Measurements from ENCODE around the gene RIBC1. TPM values are rescaled to one million over a fixed set of nuclear protein-coding genes. Genes with fewer than 3 reads are reported as not detected.

RIBC1 gene
- total RNA-seq = 1.8 TPM

DNA sequence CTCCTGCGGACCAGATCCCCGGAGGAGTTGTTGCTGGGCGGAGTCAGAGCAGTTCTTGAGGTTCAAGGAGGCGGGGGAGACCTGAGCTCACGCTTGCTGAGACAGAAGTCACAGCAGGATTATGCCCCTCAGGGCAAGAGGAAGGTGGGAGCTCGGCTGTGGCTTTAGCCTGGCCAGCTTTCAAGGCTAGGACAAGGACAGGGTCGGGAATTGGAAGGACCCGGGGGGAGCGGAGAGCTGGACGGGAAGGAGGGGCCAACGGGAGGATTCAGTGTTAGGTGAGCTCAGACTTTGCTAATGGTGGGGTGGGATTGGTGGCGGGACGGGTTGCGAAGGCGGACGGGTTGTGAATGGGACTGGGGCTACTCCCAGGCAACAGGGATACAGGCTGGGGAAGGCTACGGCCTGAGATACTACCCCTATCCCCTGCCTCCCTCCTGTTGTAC is at the start of gene RIBC1:
TSS of gene RIBC1 (plus strand) at position 13 of the 446 bp plus-strand sequence. CDS start 3,404 bp downstream, outside the sequence.

DNA sequence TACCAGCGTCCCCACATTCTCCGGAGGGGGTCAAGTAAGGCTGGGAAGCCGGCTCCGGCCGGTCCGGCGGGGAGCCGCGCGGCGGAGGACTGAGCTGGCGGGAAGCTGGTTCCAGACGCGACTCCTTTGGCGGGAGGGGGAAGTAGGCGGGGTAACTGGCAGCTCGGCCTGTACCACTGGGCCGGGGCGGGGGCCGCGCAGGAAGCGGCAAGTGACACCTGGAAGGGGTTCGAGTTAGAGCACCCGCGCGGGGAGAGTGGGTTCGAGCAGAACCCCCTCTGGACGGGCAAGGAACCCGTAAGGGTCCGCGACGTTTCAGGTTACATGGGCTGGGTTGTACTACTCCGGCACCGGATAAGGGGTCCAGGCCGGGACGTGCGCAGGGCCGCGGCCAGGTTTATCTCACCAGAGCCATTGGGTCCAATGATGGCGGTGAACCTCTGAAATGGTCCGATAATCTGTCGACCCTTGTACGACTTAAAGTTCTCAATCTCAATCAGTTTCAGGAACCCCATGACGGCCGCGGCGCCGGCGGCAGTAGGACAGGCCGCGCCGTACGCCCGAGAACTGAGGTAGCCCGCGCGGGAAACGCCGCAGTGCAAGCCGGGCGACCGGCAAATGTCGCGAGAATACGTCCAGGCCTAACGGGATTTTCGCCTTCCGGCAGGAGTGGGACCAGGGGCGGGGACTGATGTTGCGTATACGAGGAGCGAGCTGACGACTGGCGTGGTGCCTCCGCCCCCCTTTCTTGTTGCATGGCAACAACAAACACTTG is 400 bp upstream of the RIBC1 start, which contains the start of gene SMC1A:
TSS of gene SMC1A (minus strand) at position 569 of the 775 bp plus-strand sequence. CDS start at position 515, 54 bp downstream.

DNA sequence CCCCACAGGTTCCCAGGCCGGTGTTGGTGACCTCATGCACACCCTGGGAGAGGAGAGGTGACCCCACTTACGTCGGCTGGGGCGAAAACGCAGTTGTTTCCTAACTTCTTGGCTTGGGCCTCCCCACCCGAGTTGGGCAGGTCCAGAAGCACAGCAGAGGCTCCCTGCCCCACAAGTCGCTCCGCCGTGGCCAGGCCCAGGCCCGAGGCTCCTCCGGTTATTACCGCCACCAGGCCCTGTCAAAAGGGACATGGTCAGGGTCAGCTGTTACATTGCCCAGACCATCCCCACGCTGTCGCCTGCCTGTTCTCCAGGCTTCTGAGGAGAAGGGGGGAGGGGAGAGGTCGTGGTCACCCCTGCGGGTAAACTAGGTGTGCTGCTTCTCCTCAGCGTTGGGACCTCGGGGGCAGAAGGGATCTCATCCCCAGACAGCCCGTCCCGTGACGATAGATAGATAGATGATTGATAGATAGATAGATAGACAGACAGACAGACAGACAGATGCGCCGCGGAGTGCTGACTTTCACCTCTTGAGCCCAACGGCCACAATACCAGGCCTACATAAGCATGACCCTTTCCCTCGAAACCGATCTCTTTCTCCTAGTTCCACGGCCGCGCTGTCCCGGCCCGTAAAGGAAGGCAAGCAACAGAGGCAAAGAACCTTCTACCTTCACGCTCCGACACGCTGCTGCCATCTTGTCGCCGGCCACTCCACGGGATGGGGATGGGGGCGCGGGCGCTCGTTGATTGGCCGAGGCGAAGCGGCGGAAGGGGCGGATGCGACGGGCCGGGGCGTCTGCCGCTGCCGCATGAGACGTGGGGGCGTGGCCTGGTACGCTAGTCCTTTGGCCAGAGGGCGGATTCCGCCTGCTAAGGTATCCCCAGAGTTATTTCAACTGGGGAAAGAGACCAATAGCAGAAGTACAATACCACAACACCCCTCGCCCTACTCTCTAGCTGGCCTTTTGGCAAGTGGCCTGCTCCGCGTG is 11.3 kb downstream of the RIBC1 start, which contains the start of gene HSD17B10:
TSS of gene HSD17B10 (minus strand) at position 720 of the 989 bp plus-strand sequence. CDS start at position 695, 25 bp downstream.

Other genes with a start within 250 kb of the RIBC1 start
- 205 TPM for gene KDM5C, start 197.7 kb upstream of the RIBC1 start, total RNA-seq
- gene IQSEC2, start 141.3 kb upstream of the RIBC1 start, total RNA-seq = 8.9 TPM
- gene SMC1A, start 219 bp upstream of the RIBC1 start, total RNA-seq = 43.4 TPM
- 40.7 TPM for gene HSD17B10, start 11.5 kb downstream of the RIBC1 start, total RNA-seq